HG02763 (cell line): Measurements from ENCODE around the gene TREM1.

Experiments used
- ATAC-seq: cut with Tn5 transposase; IDR thresholded peaks from one replicate; pipeline ENCODE4 v1.9.1; 2021; ENCODE audit warnings: mild to moderate bottlenecking, moderate library complexity; ENCODE audit not compliant: unreplicated experiment

Gene TREM1

DNA sequence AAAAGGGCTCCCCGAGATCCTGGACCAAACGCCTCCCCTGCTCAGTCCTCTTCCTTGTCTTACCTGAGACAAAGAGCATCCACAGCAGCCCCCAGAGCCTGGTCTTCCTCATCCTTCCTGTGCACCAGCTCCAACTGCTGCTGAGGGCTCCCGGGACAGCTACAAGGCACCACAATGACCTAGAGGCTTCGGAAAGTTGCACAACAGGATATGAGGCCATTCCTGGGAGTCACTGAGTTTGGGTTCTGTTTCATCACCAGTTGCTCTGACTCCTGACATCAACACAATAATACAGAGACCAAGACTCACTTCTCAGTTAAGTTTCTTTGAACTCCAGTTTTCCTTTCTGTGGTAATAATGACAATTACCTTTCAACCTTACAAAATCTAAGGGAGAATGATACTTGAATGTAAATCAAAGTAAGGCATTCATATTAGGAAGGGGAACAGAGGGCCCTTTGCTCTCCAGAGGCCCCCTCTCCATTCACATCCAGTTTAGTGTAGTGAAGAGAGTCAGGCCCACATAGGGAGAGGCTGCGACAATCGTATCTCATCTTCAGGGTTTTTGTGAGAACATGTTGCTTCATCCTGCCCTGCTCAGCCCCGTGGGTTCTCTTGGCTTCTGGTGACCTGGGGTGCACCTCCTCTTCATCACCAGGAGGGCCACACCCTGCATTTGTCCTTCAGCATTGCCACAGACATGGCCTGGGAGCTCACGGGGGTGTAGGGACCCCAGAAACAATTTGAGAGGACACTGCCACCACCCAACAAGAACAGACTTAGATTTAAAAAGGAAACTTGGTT is at the start of gene TREM1:
Gene TREM1, minus strand, starts transcription at position 139 of the 803 bp plus-strand sequence. Its CDS starts 27 bp downstream, at position 112.
- no peak for ATAC-seq

DNA sequence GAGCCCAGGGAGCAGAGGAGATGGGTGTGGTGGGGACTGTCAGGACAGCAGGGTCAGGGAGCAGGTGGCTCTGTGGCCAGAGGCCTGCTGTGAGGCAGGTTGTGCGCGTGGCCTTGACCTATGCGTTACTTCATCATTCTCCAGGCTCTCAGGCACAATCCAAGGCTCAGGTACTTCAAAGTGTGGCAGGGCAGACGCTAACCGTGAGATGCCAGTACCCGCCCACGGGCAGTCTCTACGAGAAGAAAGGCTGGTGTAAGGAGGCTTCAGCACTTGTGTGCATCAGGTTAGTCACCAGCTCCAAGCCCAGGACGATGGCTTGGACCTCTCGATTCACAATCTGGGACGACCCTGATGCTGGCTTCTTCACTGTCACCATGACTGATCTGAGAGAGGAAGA is 49.5 kb upstream of the TREM1 start:
- no peak for ATAC-seq

DNA sequence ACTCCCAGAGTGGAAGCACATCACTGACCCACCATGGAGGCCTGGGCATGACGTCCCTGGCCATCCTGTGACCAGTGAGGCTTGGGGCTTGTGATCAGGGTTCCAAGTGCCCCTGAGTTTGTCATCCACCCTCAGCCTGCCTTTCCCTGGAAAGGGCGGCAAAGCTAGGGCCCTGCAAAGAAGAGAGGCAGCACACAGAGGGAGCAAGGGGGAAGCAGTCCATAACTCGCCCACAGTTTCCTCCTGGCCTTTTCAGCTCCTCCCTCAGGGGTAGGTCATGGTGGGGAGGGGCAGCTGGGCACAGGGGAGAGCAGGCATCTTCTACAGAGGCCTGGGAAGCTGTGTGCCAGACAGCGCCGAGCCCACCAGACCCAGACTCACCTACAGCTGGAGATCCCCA is 48.8 kb upstream of the TREM1 start, which contains the start of gene NCR2:
Gene NCR2, plus strand, starts transcription at position 313 of the 400 bp plus-strand sequence. CDS start 269 bp downstream, outside the sequence.
- no peak for ATAC-seq

DNA sequence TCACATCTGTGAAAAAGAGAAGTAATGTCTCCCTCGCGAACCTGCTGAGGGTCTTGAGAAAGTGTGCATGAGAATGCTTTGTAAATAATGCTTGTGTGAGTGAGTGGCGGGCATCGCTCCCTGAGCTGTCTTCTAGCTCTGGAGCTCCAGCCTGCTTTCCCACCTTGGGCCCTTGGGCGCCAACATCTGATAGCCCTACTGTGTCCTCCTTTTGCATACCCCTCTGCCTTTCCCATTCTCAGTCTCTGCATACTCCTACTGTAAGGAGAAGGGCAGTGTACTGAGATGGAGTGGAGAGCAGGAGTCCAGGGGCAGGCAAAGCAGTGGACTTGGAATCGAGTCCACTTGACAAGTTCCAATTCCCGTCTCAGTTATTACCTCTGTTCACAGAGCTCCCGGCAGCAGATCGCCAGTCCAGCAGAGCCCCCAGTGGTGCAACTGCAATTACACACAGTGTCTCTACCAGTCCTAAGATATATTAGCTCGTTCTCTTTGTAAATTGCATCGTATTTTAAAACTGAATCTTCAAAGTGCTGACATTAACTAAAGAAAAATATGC is 48.1 kb upstream of the TREM1 start:
- ATAC-seq, result no peak

DNA sequence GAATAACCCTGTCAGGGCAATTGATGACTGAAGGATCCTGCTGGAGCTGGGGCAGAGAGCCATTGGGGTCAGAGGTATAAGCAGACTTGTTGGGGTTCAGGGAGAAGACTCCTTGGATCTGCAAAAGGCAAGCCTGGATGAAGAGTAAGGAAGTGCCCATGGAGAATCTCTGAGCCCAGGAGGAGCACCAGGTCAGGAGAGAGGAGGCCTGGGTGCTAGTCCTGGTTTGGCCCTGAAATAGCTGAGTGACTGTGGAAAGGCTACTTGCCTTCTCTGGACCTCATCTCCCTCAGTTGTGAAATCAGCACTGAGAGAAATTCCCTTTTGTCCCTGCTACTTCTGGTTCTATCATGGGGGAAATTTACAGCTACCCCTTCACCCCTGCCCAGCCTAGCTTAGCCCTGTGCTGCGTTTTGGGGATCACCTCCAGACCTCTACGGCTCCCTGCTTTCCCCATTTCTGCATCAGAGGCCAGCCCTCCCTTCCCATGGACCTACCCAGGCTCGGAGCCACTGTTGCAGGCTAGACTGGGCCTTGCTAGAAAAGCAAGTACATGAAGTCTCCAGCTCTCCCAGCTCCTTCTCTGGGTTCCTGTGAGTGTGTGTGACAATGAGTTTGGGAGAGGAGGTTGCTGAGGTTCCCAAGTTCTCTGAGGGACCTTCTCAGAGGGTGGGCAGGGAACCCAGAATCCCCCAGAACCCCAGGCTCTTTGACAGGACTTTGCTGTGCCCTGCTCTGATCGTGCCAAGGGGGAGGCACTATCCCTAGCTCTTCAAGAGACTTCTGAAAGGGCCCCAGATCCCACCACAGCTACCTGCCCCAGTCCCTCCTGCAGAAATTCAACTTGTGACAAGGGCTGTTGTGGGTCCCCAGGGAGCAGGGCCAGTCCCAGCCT is 46.6 kb upstream of the TREM1 start:
- no peak for ATAC-seq

DNA sequence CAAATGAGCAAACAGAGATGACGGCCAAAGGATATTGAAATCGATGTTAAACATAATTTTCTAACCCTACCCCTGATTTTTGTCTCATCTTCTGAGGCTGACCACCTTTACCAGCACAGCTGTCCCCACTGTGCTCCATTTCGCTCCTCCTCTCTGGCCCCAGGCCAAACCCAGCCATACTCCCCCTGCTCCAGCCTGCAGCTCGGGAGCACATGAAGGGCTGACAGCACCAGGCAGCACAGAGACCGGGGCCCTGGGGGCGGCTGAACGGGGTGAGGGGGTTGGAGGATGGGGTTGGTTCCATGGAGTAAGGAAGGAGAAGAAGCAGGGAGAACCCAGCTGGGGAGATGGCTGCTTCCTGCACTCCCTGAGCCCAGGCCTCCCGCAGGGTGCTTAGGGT is 45.8 kb upstream of the TREM1 start:
- ATAC-seq, result no peak

DNA sequence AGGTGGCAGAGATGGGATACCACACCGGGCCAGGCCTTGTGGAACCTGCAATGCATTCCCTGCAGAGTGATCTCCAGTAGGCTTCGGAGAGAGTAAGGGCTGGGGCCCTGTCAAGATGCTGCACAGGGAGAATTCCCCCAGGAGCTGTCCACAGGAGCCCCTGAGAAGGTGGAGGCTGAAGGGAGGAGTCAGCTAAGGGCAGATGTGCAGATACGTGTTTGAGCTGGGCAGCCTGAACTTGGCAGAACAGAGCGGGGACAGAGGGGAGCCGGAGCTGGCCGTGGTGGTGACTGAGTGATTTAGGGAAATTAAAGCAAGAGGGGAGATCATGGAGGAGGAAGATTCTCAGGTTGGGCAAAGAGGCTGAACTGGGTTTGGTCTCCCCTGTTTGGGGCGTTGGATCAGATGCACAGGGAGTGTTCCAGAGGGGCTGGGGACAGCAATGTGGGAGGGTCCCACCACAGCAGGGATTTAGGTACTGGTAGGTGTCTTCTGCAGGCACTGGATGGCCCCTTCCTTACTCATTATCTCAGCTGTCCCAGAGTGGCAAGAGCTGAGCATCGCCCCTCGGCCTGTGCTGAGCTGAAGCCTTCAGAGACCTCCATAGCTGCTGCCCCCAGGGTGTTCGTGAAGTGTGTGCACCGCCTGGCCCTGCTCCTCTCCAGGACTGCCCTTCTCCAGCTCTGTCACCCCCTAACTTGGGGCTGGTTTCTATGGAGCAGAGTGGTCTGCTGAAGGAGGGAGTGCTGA is 45.1 kb upstream of the TREM1 start:
- ATAC-seq, result no peak

DNA sequence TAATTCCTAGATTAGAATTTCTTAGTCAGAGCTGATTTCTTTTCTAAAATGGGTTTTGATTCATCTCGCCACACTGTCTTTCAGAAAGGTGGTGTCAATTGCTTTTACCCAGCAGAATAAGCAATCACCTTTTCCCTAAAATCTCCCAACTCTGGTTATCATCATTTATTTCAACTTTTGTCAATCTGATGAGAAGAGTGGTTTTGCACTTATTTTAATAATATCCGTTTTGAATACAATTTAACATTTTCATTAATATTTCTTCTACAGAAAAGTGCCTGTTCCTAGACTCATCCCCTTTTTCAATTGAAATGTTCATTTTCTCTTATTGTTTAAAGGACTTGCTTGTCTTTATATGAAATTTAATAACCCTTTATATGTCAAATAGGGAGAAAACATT is 40.7 kb upstream of the TREM1 start:
- no peak for ATAC-seq

DNA sequence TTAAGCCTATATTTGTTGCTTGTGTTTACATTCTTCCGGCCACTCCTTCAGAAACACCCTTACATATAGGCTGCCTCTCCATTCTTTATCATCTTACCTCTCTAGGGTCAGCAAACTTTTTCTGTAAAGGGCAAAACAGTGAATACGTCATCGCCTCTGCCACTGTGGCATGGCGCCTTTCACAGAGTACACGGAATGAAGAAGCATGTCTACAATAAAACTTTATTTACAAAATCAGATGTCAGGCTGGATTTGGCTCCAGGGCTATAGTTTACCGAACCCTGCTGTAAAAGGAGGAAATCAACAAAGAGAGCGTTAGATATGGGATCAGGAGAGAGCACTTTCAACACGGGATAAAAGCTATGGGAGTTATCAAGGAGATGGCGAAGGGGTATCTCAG is 39.6 kb upstream of the TREM1 start:
- ATAC-seq, result no peak

DNA sequence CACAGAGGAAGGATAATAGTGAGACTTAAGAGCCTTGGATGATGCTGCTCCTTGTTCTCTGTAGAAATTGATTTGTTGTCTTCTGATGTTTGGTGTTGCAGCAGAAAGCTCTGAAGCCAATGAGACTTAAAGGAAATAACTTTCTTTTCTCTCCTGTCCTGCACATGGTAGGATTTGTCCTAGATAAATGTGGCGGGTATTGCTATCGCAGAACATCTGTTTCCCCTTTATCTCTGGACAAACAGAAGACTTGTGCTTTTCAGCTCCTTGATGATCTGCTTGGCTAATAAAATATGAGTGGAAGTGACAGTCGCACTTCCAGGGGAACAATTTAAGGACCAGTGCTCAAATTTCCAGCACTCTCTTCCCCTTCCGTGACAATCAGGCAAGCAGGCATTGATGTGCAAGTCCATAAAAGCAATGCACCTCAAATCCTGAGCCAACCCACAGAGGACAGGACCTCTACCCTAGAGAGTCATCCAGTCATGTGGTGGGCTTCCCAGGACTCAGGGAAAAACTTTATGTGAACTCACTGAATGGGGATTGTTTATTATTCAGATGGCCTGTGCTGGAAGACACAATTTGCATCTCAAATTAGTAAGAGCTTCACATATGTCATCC is 39.1 kb upstream of the TREM1 start:
- ATAC-seq, result no peak

DNA sequence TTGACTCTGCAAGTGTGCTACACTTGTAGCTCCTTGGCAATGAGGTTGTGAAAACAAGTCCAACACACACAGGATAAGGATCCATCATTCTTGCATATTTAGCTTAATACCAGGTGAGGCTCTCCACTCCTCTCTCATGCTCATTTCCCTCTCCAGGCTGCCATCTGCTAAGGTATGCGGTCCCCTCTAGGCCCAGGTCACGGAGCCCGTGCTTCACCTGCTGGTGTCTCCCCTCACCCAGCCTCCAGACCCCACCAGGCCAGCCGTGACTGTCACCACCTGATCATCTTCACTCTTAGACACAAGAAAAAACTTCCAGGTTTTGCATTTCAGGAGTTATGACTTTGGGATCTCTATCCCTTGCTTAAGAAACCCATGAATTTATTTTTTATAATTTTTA is 34.7 kb upstream of the TREM1 start:
- no peak for ATAC-seq

DNA sequence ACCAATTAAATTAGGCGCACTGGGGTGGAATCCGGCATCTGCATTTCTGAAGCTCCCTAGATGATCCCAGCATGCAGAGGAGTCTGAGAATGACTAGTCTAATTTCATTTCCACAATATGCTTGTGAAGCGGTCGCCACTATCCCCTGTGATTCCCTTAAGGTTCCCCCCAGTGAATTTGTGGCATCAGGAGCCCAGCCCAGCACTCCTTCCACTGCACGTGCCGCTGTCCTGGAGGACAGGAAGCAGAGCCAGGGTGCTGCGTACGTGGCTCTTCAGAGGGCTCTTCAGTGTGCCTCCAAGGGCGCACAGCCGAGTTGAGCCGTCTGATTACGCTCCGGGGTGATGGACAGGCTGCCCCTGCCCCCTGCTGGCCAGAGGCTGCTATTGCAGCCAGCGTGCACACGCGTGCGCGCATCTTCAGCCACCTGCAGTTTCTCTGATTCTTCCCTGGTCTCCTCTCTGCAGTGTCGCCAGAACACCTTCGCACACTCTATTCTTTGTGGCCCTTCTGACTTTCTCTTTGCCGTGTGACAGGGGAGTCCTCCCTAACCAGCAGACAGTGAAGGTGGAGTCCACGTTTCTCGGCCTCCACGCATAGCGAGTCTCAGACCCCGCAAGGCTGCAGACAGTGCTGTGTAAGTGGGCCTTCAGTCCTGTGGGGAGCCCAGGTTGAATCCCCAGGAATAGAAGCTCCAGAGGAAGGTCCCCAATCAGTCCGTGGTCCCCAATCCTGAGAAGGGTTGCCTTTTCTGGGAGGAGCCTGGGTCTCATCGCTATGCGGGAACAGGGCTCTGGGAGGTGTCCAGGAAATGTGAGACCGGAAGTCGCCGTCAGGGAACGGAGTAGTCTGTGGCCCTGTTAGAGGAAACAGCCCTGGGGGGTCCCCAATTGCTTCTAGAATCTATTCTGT is 32.4 kb upstream of the TREM1 start:
- peak; percentile 82 for ATAC-seq

DNA sequence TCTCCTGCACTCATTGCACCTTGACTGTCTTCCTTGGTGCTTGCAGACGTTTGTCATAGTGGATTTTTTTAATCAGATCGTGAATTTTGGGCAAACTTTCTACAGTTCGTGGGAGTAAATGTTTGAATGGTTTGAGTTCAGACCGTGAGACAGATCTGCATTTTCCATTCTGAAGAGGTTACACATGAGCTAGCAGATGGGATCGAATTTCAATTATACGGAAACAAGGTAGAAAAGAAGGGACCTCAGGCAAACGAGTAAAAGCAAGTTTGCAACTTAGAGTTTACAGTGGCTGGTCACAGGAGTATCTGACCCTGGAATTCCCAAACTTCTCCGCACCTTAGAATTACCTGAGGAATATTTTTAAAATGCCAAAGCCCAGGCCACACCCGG is 31.8 kb upstream of the TREM1 start:
- no peak for ATAC-seq

DNA sequence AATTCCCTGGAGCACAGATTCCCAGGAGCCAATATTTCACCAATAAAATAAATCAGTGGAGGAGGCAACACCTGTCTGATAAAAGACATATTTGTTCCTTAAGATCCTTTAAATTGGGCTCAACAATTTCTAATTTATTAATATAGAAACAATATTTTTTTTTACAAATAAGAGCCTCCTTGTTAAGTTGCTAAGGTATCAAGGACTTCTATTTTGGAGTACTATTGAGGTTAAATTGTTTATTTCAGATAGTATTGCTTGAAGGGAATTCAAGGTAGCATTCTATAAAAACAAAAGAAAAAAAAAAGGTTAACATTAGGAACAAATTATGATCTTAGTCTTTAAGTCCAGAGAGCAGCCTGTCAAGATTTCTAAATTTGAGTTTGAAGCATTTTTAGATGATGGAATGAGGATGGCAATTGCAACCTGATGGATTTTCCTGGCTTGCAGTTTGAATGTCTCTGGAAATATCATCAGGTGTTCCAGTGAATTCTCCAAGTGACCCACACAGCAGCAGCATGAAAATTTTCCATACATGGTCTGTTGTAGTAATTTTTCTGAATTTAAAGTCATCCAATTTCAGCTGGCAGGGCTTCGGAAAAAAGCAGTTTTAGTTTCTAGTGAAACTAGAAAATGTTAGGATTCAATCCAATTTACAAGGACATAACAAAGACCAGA is 29.6 kb upstream of the TREM1 start:
- no peak for ATAC-seq

DNA sequence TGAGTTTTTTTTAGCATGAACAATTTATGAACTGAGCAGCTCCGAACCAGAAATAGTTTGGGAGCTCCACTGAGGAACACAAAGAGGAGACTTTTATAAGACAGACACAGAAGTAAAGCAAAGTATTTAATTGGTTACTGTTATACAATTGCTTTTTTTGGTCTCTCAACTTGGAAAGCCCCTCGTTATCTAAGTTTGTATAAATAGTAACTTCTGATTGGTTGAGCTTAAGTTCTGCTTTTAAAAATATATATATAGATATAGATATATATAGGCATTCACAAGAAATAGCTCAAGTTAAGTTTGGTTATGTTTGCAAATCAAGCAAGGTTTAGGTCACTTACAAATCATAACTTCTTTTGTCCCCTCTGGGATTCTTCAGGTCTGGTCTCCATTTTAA is 28.7 kb upstream of the TREM1 start:
- no peak for ATAC-seq

DNA sequence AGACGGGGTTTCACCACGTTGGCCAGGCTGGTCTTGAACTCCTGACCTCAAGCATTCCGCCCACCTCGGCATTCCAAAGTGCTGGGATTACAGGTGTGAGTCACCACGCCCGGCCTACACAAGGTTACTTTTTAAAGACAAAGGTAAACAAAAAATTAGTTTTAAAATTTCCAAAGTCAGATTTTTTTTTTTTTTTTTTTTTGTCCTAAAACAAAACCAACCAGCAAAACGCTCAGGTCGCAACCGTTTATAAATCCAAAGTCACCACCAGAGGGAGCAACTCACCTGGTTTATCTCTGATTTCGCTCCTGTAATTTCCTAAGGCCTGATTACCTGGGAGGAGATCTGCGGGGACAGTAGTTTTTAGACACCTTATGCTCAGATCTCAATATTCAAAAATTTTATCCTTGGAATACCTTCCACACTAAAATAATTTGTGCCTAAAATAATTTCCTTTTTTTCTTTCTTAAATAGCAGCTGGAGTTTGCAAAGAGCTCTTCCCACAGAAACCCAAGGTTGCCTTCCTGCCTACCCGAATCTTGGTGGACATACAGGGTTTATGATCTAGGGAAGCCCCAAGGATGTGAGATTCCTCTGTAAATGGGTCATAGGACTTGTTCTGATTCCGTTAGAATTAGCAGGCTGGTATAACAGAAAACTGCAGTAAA is 19.8 kb upstream of the TREM1 start:
- ATAC-seq, result no peak

DNA sequence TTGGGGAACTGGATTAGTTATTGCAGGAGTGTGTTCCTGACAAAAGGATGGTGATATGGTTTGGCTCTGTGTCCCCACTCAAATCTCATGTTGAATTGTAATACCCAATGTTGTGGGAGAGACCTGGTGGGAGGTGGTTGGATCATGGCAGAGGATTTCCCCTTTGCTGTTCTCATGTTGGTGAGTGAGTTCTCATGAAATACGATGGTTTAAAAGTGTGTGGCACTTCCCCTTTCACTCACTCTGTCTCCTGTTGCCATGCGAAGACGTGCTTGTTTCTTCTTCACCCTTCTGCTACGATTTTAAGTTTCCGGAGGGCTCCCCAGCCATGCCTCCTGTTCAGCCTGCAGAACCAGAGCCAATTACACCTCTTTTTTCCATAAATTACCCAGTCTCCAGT is 16.2 kb upstream of the TREM1 start:
- ATAC-seq, result no peak

DNA sequence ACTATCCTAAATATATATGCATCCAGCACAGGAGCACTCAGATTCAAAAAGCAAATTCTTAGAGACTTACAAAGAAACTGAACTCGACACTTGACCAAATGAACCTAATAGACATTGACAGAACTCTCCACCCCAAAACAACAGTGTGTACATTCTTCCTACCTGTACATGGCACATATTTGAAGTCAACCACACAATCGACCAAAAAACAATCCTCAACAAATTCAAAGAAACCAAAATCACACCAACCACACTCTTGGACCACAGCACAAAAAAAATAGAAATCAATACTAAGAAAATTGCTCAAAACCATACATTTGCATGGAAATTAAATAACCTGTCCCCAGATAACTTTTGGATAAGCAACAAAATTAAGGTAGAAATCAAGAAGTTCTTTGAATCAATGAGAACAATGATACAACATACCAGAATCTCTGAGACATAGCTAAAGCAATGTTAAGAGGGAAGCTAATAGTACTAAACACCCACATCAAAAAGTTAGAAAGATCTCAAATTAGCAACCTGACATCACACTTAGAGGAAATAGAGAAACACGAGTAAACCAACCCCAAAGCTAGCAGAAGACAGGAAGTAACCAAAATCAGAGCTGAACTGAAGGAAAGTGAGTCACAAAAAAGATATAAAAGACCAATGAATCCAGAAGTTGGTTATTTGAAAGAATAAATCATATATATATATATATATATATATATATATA is 12.5 kb upstream of the TREM1 start:
- ATAC-seq, result no peak
